Activated CD8-positive, alpha-beta memory T cell treated with anti-CD3 and anti-CD28 coated beads, Interleukin-2, amount 50 U/mL, for 48 hours (primary cell): ENCODE data around the gene LATS2.

Experiments
- DNase-seq: peaks from one replicate; pipeline ENCODE4 v3.0.0-alpha.2; 2020

LATS2 gene

DNA sequence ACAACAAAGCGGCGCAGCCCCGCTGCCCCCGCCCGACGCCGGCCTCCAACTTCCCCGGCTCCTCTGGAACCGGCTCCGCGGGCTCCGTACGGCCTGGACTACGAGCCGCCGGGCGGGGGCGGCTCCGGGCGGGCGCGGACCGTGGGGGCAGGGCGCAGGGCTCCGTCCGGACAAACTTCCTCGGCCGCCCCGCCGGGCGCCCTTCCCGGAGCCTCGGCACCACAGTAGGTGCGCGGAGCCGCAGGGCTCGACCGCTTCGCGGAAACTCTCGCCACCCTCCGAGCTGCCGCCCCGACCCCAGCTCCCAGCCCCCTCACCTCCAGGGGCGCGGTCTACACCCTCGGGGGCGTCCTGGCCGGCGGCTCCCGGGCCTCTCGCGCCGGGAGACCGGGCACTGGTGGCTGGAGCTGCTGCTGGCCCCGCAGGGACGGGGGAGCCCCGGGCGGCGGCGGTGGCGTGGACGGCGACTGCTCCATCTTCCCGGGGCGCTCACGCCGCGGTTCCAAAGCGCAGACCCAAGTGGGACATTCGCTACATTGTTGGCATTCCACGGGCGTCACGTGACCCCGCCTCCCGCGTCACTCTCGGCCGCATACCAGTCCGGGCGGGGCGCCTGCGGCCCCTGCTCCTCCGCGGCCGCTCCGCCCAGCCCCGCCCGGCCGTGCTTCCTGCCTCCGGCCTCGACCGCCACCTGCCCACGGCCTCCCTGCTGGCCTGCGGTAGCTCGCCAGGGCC lies at the start of gene LATS2:
TSS of gene LATS2 (minus strand) at position 558 of the 735 bp plus-strand sequence. CDS start 15,560 bp downstream, outside the sequence.
- DNase-seq = peak; percentile 79

DNA sequence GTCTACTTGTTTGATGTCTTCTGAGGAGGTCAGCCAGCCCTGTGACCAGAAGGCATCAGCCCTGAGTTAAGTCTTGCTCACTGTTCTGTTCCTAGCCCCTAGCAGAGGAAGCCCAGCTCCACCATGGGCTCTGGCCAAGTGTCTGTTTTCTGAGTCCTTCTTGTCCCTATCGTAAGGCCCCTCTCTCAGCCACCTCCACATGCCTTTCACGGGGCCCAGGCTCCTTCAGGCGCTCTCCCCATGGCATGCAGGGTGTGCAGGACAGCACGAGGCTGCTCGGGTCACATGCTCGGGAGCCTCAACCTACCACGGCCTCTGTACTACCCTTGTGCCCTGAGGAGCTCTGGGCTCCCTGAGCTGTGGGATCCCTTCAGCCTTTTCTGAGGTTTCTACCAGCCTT lies 47.8 kb upstream of the LATS2 start:
- no peak for DNase-seq

DNA sequence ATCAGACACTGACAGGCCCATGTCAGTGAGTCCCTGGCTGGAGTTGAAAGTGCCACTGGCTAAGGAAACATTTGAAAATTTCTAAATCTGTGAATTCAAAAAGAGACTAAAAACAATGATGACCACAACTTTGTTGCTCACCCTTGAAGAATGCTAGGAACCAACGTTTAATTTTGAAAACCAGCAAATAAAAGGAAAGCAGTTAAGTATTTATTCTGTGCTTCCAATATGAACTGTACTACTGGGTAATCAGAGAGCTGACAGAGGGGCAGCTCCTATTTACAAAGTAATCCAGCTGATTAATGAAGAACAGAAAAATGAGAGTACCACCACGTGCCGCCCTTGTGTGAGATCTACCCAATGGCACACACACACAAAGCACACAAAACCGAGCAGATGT lies 44.7 kb upstream of the LATS2 start:
- DNase-seq = no peak

DNA sequence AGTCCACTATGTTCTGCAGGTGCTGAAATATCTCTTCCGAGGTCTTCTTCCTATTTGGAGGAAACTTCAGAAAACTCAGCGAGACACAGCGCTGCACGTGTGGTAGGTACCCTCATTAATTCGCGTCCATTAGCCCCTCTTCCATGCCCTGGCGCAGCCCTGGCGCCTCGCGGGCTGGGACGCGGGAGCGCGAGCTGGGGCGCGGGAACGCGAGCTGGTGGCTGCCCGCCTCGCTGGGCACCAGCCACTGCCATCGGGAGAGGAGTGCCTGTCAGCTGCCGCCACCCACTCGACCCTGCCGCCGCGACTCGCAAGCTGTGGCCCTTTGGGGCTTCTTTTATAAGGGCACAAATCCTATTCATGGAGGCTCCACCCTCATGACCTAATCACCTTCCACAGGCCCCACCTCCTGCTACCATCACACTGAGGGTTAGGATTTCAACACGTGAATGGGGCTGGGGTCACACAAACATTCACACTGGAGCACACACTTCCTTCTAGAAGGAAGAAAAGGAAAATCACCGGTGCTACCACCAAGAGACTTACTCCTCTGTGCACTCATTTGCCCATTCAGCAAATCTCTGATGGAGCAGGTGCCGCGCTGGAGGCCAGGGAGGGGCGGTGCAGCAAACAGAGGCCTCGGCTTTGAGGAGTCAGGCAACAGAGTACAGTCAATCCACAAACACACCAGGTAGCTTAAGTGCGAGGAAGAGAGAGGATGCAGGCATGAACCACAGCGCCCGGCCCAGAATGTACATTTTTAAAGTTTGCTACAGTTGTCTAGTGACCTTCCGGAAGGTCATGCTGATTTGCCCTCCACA lies 43.0 kb upstream of the LATS2 start:
- no peak for DNase-seq

DNA sequence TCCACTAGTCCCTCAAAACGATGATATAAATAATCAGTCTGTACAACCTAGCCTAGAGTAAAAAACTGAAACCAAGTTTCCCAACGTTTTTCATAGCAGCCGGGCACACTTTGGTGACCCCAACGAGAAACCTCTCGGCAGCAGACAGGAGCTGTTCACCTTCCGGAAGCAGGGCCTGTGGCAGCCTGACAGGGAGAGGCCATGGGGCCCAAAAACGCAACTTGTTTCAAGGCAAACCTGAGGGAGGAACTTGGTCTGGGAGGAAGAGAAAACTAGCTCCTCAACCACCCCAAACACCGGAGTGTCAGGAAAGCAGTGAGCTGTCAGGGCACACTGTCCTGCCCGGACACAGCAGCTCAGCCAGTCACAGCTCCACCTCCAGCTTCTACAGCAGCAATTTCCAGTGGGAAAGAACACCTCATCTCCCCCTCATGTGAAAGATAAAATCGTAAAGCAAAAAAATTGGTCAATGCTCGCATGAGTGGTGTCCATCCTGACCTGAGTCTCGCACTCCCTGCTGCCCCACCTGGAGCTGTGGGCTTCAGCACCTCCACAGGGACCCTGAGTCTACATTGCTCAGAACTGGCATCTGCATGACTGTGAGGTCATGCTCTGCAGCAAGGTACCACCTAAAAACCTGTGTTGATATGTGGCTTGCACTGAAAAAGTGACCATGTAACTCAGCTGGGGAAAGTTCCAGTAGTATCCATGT lies 40.6 kb upstream of the LATS2 start:
- DNase-seq = no peak

DNA sequence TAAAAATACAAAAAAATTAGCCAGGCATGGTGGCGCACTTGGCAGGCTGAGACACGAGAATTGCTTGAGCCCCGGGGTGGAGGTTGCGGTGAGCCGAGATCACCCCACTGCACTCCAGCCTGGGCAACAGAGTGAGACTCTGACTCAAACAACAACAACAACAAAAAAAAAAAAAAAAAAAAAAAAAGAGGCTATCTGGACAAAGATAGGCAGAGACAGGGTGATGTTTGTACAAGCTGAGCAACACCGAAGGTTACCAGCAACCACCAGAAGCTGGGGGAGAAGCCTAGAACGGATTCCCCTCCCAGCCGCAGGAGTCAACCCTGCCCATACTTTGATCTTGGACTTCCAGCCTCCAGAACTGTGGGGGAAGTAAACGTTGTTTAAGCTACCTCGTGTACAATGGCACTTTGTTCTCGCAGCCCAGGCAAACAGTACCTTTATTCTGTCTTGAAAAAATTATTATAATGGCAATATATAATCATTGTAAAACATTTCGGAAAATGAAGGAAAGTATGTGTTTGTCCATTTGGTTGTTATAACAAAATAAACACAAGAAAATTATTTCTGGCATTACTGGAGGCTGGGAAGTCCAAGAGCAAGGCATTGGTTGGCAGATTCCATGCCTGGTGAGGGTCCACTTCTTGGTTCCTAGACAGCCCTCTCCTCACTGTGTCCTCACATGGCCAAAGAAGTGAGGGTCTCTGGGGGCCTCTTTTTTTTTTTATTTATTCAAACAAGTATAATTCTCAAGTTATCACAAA lies 39.8 kb upstream of the LATS2 start:
- no peak for DNase-seq

DNA sequence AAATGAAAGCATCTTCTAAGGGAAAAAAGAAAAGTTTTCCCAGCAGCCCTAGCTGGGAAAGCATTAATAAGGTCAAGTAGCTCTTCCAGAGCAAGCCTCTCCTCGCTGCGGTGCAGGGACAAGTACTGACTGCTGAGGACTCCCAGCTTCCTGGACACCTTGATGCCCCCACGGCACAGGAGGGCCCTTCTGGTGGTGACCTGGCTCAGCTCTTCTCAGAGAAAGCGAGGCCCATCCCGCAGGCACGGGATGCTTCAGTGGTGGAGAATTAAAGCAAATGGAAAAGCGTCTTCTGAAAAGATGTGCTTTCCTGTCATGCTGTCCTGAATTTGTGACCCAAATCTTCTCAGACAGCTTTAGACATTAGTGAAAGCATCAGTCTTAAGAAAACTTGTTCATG lies 38.8 kb upstream of the LATS2 start:
- DNase-seq = no peak

DNA sequence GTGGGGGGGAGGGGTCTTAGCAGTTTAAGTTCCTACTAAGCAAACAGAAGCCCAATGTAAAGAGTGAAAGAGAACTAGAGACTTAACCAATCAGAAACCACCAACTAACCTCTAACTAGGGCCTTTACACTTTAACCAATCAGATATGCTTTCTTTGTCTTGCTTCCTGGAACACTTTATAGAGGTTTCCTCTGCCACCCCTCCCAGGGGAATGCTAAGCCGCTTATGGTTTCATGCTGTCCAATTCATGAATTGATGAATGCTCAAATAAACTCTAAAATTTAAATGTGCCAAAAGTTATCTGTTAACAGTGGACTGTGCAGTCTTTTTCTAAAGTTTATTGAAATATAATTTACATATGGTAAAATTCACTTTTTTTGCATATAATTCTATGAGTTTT lies 33.9 kb upstream of the LATS2 start:
- DNase-seq = no peak

DNA sequence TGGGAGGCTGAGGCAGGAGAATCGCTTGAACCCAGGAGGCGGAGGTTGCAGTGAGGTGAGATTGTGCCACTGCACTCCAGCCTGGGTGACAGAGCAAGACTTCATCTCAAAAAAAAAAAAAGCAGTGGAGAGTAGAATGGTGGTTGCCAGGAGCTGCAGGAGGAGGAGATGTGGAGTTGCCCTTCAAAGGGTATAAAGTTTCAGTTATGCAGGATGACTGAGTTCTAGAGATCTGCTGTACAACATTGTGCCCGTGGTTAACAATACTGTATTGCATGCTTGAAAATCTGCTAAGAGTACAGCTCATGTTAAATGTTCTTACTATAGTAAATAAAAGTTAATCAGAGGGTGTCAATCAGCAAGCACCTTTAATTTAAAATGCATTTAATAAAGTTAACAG lies 28.4 kb upstream of the LATS2 start:
- DNase-seq = no peak

DNA sequence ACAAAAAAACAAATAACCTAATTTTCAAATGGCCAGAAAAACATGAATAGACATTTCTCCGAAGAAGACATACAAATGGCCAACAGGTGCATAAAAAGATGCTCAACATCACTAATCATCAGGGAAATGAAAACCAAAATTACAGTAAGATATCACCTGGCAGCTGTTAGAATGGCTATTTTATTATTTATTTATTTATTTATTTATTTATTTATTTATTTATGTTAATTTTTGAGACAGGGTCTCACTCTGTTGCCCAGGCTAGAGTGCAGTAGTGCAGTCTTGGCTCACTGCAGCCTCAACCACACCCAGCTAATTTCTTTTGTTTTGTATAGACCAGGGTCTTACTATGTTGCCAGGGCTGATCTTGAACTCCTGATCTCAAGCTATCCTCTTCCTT lies 27.1 kb upstream of the LATS2 start:
- DNase-seq = no peak

DNA sequence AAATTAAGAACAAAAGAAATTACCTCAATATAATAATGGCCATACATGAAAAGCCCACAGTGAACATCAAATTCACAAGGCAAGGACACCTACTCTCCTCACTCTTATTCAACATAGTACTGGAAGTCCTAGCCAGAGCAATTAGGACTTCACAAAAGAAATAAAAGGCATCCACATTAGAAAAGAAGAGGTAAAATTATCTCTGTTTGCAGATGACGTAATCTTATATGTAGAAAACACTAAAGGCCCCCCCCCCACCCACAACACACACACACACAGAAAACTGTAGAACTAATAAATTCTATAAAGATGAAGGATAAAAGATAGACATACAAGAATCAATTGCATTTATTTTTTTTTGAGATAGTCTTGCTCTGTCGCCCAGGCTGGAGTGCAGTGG lies 25.5 kb upstream of the LATS2 start:
- DNase-seq = no peak

DNA sequence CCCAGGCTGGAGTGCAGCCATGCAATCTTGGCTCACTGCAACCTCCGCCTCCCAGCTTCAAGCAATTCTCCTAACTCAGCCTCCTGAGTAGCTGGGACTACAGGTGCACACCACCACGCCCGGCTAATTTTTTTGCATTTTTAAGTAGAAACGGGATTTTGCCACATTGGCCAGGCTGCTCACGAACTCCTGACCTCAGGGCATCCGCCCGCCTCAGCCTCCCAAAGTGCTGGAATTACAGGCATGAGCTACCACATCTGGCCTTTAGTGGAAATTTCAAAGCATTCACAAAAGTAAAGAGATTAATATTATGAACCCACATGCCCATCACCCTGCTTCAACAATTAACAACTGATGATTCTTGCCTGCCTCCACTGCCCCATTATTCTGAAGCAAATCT lies 20.5 kb upstream of the LATS2 start:
- DNase-seq = no peak

DNA sequence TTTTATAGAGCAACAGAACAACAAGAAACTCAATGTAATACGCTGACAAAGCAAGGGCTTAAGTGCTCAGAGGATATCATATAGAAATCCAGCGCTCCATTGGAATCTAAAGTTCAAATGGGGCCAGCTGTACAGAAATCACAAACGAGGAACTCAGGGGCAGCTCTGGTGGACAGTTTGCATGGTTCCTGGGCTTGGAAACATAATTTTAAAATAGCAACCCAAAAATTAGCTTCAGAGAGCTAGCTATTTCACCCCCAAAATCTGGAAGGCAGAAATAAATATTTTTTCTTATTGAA lies 19.2 kb upstream of the LATS2 start:
- no peak for DNase-seq

DNA sequence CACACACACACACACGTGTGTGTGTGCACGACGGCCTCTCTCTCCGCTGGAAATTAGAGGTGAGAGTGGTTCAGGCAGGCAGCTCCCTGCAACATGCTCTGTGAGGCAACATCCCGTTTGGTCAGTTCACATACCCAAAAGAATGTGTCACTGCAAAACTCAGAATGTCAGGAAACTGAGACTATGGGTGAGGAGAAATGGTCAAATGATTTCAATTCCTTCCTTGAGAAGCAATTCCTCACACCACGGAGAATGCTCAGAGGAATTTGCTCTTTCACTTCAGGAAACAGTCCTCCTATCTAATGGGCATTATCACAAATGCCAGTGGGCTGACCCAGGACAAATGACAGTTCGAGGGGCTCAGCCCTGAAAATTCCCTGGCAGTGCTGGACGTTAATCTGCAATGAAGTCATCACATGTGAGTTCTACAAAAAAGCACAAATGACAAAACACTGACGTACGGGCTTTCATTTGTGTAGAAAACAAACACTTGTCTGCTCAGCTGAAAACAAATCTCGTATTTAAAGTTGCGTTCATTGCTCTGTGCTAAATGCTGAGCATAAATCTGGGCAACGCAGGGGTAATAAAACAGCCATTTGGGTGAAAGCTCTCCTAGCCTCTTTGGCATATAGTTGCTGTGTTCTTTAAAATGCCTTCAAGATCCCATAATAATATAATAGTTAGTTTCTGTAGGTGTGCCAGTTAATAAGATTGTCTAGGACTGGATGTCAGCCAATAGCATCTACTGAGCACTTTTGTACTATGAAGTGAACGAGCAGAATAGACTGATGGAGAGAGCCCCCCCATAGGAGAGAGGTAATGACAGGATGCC lies 18.6 kb upstream of the LATS2 start:
- no peak for DNase-seq

DNA sequence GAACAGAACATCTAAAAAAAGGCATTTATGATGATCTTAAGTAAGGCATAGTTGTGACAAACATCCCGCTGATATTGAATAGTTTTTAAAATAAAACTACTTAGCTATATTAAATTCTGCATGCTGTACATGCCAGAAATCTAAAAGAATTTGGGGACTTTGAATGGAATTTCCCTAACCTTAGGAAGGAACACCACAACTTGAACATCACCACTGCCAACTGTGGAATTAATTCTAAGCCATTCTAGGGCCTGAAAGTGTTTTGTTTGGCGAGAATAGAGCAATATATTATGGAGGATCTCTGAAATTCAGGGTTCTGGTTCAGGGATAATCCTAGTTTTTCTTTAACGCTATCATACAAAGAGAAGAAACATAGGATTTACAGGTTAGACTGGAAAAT lies 17.8 kb upstream of the LATS2 start:
- DNase-seq = no peak

DNA sequence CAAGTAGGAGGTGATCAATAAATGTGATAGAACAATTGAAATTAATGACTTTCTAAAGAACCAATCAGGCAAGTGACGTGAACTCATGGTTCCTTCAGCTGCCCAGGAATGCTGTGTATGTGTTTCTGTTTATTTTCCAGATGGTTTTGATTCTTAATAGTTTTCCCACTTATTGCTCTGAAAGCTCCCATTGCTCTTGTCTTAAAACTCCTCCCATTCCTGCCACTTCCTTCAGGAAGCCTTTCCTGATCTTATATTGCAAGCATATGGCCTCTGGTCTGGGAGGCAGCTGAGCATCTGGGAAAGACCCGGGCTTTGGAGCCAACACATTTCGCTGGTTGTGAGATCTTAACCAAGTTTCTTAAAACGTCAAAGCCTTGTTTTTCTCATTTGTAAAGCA lies 17.1 kb upstream of the LATS2 start:
- no peak for DNase-seq

DNA sequence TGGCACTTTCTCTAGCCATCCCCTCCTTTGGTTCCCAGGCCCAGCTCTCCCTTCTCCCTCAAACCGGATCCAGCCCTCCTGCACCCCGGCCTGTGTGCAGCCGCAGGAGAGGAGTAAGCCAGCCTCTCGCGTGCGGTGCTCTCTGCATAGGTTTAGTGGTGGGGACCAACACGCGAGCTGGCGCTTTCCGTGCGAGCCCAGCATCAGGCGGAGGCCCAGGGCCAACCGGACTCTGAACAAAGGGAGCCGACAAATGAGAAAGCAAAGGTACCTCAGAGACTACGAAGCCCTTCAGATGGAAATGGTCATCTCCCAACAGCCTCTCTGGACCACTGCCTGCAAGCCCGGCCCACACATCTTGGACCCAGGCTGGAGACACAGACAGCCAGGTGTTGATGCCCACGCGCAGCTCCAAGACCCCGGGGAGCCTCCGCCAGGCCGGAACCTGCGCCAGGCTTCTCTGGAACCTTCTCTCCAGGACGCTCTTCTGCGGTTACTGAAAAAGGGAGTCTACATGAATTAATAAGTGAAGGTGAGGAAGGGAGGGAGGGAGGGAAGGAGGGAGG lies 16.5 kb upstream of the LATS2 start:
- DNase-seq = no peak

DNA sequence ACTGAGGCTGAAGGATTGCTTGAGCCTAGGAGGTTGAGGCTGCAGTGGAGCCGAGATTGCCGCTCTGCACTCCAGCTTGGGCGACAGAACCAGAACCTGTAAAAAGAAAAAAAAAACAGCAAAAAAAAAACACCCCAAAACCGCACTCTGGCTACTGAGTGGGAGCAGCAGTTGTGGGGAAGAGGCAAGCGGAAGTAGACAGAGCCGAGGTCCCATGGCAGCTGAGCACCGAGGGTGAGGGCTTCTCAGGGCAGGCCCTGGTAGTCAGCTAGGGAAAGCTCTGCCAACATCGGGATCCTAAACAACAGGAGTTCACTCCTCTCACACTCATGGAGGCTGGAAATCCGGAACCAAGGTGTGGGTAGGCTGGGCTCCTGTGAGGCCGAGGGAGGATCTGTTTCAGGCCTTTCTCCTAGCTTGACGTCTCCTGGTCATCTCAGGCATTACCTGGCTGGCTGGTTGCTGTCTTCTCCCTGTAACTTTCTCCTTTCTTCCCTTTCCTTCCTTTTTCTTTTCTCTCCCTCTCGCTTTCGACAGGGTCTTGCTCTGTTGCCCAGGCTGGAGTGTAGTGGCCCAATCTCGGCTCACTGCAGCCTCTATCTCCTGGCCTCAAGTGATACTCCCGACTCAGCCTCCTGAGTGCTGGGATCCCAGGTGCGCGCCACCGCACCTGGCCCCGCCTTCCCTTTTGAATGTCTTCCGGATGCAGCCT lies 15.8 kb upstream of the LATS2 start:
- no peak for DNase-seq

DNA sequence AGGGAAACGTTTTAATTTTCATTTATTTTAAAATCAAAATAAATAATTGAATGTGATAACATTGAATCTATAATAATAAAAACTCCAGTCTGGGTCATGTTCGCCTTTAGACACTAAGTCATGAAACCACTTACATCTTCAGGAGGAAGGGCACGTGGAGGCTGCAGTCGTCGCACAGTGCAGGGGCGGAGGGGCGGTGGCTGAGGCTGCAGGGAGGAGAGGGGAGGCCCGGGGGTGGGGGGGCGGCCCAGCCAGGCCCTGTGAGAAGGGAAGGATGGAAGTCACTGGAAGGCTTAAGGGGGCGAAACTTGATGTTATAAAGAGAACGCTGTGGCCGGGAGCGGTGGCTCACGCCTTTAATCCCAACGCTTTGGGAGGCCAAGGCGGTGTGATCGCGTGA lies 14.9 kb upstream of the LATS2 start:
- DNase-seq = no peak

DNA sequence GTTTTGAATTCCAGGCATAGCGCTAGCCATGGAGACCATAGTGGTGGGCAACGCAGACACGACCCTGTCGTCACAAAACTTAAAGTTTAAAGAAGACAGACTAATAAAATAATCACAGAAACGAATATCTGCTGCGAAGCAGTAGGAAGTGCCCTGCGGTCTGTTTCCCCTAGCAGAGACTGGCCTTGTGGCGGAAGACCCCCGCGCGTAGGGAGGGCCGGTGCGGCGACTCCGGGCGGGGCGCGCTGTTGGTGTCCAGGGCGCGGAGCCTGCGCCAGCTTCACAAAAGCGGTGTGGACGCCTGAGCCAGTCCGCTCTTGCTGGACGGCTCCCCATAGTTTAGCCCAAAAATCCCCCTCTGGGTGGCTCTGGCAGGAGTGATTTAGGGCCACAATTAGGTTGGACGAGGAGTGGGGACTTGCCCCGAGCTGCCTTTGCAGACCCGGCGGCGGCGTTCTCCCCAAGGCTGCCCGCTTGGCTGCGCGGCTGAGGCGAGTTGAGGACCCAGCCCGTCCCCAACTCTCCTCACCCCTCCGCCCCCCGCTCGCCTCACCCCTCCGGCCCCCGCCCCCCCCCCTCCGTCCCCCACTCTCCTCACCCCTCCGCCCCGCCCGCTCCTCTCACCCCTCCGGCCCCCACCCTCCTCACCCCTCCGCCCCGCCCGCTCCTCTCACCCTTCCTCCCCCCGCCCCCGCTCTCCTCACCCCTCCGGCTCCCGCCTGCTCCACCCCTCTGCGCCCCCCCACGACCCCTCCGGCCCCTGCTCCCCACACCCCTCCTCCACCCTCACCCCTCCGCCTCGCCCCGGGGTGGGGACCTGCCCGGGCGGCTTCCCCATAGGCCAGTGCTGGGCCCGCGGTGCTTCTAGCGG lies 14.2 kb upstream of the LATS2 start:
- DNase-seq = peak; percentile 73
